H1 (cell line): ENCODE results near the gene TSPEAR. TPM values are rescaled to one million over a fixed set of nuclear protein-coding genes. Genes with fewer than 3 reads are reported as not detected.

Experiments
- CHD7 ChIP-seq: fragments of 300-600 bp; sonication (generic); IDR thresholded peaks from 2 replicates; pipeline ENCODE4 v1.7.1; 2012; ENCODE audit warnings: low read length, moderate library complexity, mild to moderate bottlenecking, inconsistent platforms; ENCODE audit not compliant: insufficient replicate concordance
- CTBP2 ChIP-seq: IDR thresholded peaks from 2 replicates; pipeline ENCODE4 v1.7.0; 2011; ENCODE audit warnings: borderline replicate concordance, mild to moderate bottlenecking, moderate library complexity, mixed read lengths, low read length; ENCODE audit not compliant: insufficient read depth, insufficient read length
- polyA plus RNA-seq, 7 experiments: library from polyadenylated mRNA; depleted of rRNA in 3 of 7; stranded (reverse) in 5 of 7; unstranded in 2 of 7; fragments of >200 nt in 5 of 7; fragments of 200-250 nt in 2 of 7; gene quantifications; 1 replicate in 5 of 7; 2 replicates in 1 of 7; 4 replicates in 1 of 7; pipeline versions ENCODE4 v1.2.1 to v1.2.3, GENCODE V29; 2011 to 2013; ENCODE audit warnings: missing spikeins in 2 of 7, mixed read lengths in 2 of 7
- total RNA-seq: library from RNA; stranded (reverse); fragmentation: NEBNext Ultra II Directional; extraction: Animal tissue kit (Norgen Biotek cat#: 25700); gene quantifications from 2 replicates; pipeline ENCODE4 v1.2.1, GENCODE V29; 2021

The TSPEAR gene
- total and polyA plus RNA-seq, 2 of the 8 experiments (the other 6 are each of a cell fraction or from before 2014, with no cell fraction given): 0.58 to 0.89 TPM

- TF ChIP-seq CHD7: no peak
- no peak for TF ChIP-seq CTBP2
Measured at GRCh38 chr21:44512496-44513388, 198.6 kb downstream of the TSPEAR start (continued).
